HAP-1 (cell line): Measurements from ENCODE around the gene PLXNC1.

ENCODE experiments used
- DNase-seq, 2 experiments: peaks; one replicate each; pipeline ENCODE4 v3.0.0-alpha.2; 2016 to 2020; ENCODE audit warnings: low spot score in 2 of 2
- H3K27me3 ChIP-seq: fragments of 250-450 bp; sonication (Bioruptor Pico); 2 replicates; pipeline ENCODE4 v1.5.1; 2020; ENCODE audit warnings: low read depth, mild to moderate bottlenecking, moderate library complexity
- H3K36me3 ChIP-seq: fragments of 250-450 bp; sonication (Bioruptor Pico); replicated peaks from 2 replicates; pipeline ENCODE4 v1.5.1; 2020; ENCODE audit warnings: mild to moderate bottlenecking
- H3K4me1 ChIP-seq: fragments of 250-450 bp; sonication (Bioruptor Pico); 2 replicates; pipeline ENCODE4 v1.5.1; 2020; ENCODE audit warnings: mild to moderate bottlenecking
- H3K4me3 ChIP-seq: fragments of 250-450 bp; sonication (Bioruptor Pico); 2 replicates; pipeline ENCODE4 v1.5.1; 2020; ENCODE audit warnings: mild to moderate bottlenecking, moderate library complexity
- H3K9me3 ChIP-seq: fragments of 250-450 bp; sonication (Bioruptor Pico); 2 replicates; pipeline ENCODE4 v1.5.1; 2020; ENCODE audit warnings: mild to moderate bottlenecking, moderate library complexity
- in situ Hi-C: fragments of 300-500 bp; cut with MboI; formaldehyde crosslinking; loops from 3 replicates; pipeline ENCODE4 v1.14.3; 2020; ENCODE audit warnings: low sequenced_read_pairs, inconsistent platforms, mixed read lengths

The PLXNC1 gene

GRCh38 chr12:94269316-94269999, 121.1 kb downstream of the PLXNC1 start:
- peaks cover 17% of the 10 kb centered on the region for H3K4me1 ChIP-seq
- DNase-seq = no peak
- no peak overlapping the region for H3K4me3 ChIP-seq
- no peaks in the 10 kb centered on the region for H3K9me3 ChIP-seq
- no peaks in the 10 kb centered on the region for H3K36me3 ChIP-seq
- H3K27me3 ChIP-seq = no peaks in the 10 kb centered on the region
- in situ Hi-C loops = no loop called here

GRCh38 chr12:94271351-94271750, 123.0 kb downstream of the PLXNC1 start:
- no peak overlapping the region for H3K4me3 ChIP-seq
- no peaks in the 10 kb centered on the region for H3K9me3 ChIP-seq
- H3K36me3 ChIP-seq = no peaks in the 10 kb centered on the region
- DNase-seq = no peak
- H3K4me1 ChIP-seq = peaks cover 20% of the 10 kb centered on the region
- in situ Hi-C loops = no loop called here
- no peaks in the 10 kb centered on the region for H3K27me3 ChIP-seq

- Histone ChIP-seq H3K36me3 (no peaks in the 10 kb centered on the region), H3K9me3 (no peaks in the 10 kb centered on the region), H3K27me3 (no peaks in the 10 kb centered on the region), H3K4me1 (peaks cover 20% of the 10 kb centered on the region), H3K4me3 (no peak overlapping the region)
- DNase-seq = no peak
- in situ Hi-C loops = no loop called here
Observed at GRCh38 chr12:94272280-94272679, 123.9 kb downstream of the PLXNC1 start.

DNA sequence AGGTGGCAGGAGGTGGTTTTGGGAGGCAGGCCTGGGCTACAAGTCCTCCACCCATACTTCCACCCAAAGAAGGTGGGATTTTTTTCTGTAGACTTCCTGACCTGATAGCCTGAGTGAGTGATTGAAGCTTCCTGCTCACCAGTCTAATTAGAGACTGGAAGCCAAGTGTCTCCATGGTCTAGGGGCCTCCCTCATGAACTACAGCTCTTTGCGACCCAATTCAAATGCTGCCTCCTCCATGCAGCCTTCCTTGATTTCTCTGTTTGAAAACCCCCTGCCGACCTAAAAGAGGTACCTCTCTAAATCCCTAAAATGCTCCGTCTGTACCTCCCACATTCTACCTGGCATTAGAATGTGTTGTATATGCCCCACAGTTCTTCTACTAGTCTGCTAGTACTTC, 124.9 kb downstream of the PLXNC1 start:
- H3K27me3 ChIP-seq = no peaks in the 10 kb centered on the region
- H3K4me3 ChIP-seq = no peak overlapping the region
- H3K9me3 ChIP-seq = no peaks in the 10 kb centered on the region
- H3K36me3 ChIP-seq = no peaks in the 10 kb centered on the region; the same call in 1 of the 2 replicates
- peaks cover 22% of the 10 kb centered on the region for H3K4me1 ChIP-seq
- in situ Hi-C loops = no loop called here
- DNase-seq = no peak

DNA sequence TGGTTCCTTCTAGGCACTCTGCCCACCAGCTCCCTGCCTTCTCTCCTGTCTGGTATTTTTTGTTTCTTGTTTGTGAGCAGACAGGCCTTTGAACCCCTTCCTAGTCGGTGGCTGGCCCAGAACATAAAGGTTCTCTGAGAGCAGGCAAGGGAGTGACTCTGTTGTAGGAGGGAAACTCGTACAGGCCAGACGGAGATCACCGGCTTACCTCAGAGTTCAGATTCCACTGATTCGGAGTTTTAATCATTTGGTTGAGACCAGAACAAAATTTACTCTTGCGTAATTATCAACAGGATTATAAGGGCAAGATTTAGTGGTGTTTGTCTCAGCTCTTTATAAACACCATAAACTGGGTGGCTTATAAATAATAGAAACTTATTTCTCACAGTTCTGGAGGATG, 128.3 kb downstream of the PLXNC1 start:
- Histone ChIP-seq H3K36me3 (no peaks in the 10 kb centered on the region; the same call in 1 of the 2 replicates), H3K9me3 (no peaks in the 10 kb centered on the region), H3K4me1 (peaks cover 24% of the 10 kb centered on the region), H3K4me3 (no peak overlapping the region), H3K27me3 (no peaks in the 10 kb centered on the region)
- DNase-seq = no peak
- in situ Hi-C loops = no loop called here

GRCh38 chr12:94277426-94278000, 129.1 kb downstream of the PLXNC1 start:
- H3K36me3 ChIP-seq = no peaks in the 10 kb centered on the region; the same call in 1 of the 2 replicates
- DNase-seq = peak; percentile 72 to 78
- no peak overlapping the region for H3K4me3 ChIP-seq
- peaks cover 24% of the 10 kb centered on the region for H3K4me1 ChIP-seq
- H3K9me3 ChIP-seq = no peaks in the 10 kb centered on the region
- in situ Hi-C loops = no loop called here
- no peaks in the 10 kb centered on the region for H3K27me3 ChIP-seq

DNA sequence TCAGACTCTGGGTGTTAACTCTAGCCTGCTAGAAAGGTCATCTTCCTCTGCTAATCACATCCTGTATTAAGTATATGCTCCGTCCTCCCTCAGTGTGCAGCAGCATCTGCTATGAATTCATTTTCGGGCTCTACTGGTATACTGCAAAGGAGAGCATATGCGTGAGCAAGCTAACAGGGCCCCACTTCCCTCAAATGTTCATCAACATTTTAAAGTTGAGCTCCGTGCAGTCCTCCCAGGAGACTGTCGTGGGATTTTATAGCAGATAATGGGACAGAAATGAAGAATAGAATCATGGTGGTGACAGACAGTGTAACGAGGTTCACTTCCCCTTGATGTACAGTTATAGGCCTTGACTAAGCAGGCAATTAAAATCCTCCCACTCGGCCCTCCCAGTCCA, 131.7 kb downstream of the PLXNC1 start:
- Histone ChIP-seq H3K4me1 (peaks cover 24% of the 10 kb centered on the region), H3K27me3 (no peaks in the 10 kb centered on the region), H3K4me3 (no peak overlapping the region), H3K36me3 (no peaks in the 10 kb centered on the region; the same call in 1 of the 2 replicates), H3K9me3 (no peaks in the 10 kb centered on the region)
- in situ Hi-C loops = no loop called here
- no peak for DNase-seq

DNA sequence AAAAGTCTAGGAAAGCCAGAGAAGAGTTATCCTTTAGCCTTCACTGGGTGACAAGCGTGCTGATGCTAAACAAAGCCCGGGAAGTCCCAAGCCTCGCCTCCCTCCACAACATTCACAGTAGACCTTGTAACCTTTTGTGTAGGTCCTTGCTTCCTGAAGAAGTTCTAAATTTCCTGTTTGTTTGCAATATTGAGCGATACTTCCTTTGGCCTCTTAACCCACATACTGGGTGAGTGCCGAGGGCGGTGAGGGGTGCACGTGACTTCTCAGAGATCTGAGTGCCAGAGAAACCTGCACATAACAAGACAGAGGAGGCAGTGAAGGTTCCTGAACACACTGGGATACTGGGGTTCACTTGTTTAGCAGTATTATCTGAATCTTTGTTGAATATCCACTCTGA, 134.3 kb downstream of the PLXNC1 start:
- Histone ChIP-seq H3K9me3 (no peaks in the 10 kb centered on the region), H3K36me3 (no peaks in the 10 kb centered on the region; the same call in none of the 2 replicates), H3K27me3 (no peaks in the 10 kb centered on the region), H3K4me3 (no peak overlapping the region), H3K4me1 (peaks cover 8% of the 10 kb centered on the region)
- DNase-seq = no peak
- in situ Hi-C loops = no loop called here

- Histone ChIP-seq H3K9me3 (no peaks in the 10 kb centered on the region), H3K27me3 (no peaks in the 10 kb centered on the region), H3K4me3 (no peak overlapping the region), H3K36me3 (no peaks in the 10 kb centered on the region; the same call in 1 of the 2 replicates), H3K4me1 (no peaks in the 10 kb centered on the region; the same call in none of the 2 replicates)
- no peak for DNase-seq
- in situ Hi-C loops = no loop called here
Observed at GRCh38 chr12:94284046-94284445, 135.7 kb downstream of the PLXNC1 start.

- H3K36me3 ChIP-seq = no peaks in the 10 kb centered on the region; the same call in 1 of the 2 replicates
- DNase-seq = no peak
- no peaks in the 10 kb centered on the region for H3K27me3 ChIP-seq
- no peak overlapping the region for H3K4me3 ChIP-seq
- no peaks in the 10 kb centered on the region for H3K9me3 ChIP-seq
- in situ Hi-C loops = no loop called here
- peaks cover 4% of the 10 kb centered on the region for H3K4me1 ChIP-seq
Observed at GRCh38 chr12:94284859-94285258, 136.5 kb downstream of the PLXNC1 start.

- DNase-seq = no peak
- Histone ChIP-seq H3K9me3 (no peaks in the 10 kb centered on the region), H3K27me3 (no peaks in the 10 kb centered on the region), H3K4me1 (peaks cover 14% of the 10 kb centered on the region), H3K4me3 (no peak overlapping the region), H3K36me3 (no peaks in the 10 kb centered on the region; the same call in 1 of the 2 replicates)
- in situ Hi-C loops = no loop called here
Observed at GRCh38 chr12:94285943-94286582, 137.7 kb downstream of the PLXNC1 start.

GRCh38 chr12:94286583-94287244, 138.3 kb downstream of the PLXNC1 start:
- DNase-seq = no peak
- no peaks in the 10 kb centered on the region; the same call in 1 of the 2 replicates for H3K36me3 ChIP-seq
- no peaks in the 10 kb centered on the region for H3K9me3 ChIP-seq
- H3K4me1 ChIP-seq = peaks cover 14% of the 10 kb centered on the region
- H3K4me3 ChIP-seq = no peak overlapping the region
- no peaks in the 10 kb centered on the region for H3K27me3 ChIP-seq
- in situ Hi-C loops = no loop called here

DNA sequence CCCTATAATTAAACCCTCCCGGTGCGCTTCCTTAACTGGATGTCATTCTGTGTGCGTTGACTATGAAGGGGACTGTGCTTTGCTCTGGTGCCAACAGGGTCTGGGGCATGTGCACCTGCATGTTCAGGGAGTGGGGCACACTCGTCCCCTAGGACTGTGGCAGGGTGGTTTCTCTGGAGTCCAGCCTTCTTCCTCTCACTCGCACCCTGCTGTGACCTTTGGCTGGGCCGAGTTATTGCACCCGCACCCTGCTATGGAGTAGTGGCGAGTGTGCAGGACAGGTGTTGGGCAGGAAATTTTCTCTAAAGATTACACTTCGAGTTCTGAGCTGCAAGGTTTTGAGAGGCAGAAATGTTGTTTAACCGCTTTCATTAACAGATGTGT, 138.9 kb downstream of the PLXNC1 start:
- H3K4me1 ChIP-seq = peaks cover 14% of the 10 kb centered on the region
- H3K27me3 ChIP-seq = no peaks in the 10 kb centered on the region
- no peaks in the 10 kb centered on the region for H3K9me3 ChIP-seq
- no peak overlapping the region for H3K4me3 ChIP-seq
- DNase-seq = no peak
- H3K36me3 ChIP-seq = no peaks in the 10 kb centered on the region; the same call in none of the 2 replicates
- in situ Hi-C loops = no loop called here
